ENCODE results near the gene RASGEF1C.

DNA sequence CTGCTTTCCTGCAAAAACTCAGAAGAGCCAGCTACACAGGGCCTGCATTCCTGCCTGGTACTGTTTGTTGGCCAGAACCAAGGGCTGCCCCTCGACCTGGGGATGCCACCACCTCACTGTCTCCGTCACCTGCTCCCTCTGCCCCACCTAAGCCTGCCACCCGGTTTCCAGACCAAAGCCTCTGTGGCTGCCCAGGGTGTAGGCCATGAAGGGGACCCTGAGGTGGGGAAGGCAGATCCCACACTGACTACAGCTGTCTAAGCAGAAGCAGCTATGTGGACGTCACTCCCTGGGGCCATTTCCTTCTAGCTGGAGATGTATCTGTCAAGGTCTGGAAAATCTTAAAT, 35.8 kb downstream of the RASGEF1C start:
- TF ChIP-seq EZH2 (IDR thresholded peaks at IDR 0.05; ENCODE audit: low read length, unreplicated experiment) = no peak
- TF ChIP-seq, protein P1, sequence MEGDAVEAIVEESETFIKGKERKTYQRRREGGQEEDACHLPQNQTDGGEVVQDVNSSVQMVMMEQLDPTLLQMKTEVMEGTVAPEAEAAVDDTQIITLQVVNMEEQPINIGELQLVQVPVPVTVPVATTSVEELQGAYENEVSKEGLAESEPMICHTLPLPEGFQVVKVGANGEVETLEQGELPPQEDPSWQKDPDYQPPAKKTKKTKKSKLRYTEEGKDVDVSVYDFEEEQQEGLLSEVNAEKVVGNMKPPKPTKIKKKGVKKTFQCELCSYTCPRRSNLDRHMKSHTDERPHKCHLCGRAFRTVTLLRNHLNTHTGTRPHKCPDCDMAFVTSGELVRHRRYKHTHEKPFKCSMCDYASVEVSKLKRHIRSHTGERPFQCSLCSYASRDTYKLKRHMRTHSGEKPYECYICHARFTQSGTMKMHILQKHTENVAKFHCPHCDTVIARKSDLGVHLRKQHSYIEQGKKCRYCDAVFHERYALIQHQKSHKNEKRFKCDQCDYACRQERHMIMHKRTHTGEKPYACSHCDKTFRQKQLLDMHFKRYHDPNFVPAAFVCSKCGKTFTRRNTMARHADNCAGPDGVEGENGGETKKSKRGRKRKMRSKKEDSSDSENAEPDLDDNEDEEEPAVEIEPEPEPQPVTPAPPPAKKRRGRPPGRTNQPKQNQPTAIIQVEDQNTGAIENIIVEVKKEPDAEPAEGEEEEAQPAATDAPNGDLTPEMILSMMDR (conservative IDR thresholded peaks at IDR 0.05; ENCODE audit: low read depth, low read length) = no peak
- no peak for TF ChIP-seq EZH2phosphoT487 (IDR thresholded peaks at IDR 0.05; ENCODE audit: borderline replicate concordance, low read length)

Measured in PC-3 (cell line).